ENCODE measurements around the gene RBBP5.

The RBBP5 gene

GRCh38 chr1:205075642-205076155 lies 46.1 kb downstream of the RBBP5 start:
- Histone ChIP-seq H3K4me1 (ENCODE audit: control insufficient read depth, low read length) (no peaks in the 10 kb centered on the region), H3K79me2 (ENCODE audit: control insufficient read depth, low read length) (no peaks in the 10 kb centered on the region), H3F3A (ENCODE audit: control insufficient read depth, insufficient read depth) (no peaks in the 10 kb centered on the region), H4K20me1 (ENCODE audit: control insufficient read depth, insufficient read depth, low read depth, low read length) (no peaks in the 10 kb centered on the region), H3K36me3 (ENCODE audit: control insufficient read depth, low read length) (no peaks in the 10 kb centered on the region), H3K4me3 (ENCODE audit: low read length) (no peak overlapping the region), H3K27ac (ENCODE audit: low read depth, low read length) (no peak overlapping the region), H3K9me3 (ENCODE audit: control insufficient read depth, insufficient read depth, low read length) (no peaks in the 10 kb centered on the region), H3K4me2 (ENCODE audit: low read length) (no peak overlapping the region), H3K27me3 (ENCODE audit: control insufficient read depth, low read length) (no peaks in the 10 kb centered on the region), H3K9me2 (replicated peaks; ENCODE audit: control insufficient read depth, low read length) (no peaks in the 10 kb centered on the region)
- TF ChIP-seq, protein P1, sequence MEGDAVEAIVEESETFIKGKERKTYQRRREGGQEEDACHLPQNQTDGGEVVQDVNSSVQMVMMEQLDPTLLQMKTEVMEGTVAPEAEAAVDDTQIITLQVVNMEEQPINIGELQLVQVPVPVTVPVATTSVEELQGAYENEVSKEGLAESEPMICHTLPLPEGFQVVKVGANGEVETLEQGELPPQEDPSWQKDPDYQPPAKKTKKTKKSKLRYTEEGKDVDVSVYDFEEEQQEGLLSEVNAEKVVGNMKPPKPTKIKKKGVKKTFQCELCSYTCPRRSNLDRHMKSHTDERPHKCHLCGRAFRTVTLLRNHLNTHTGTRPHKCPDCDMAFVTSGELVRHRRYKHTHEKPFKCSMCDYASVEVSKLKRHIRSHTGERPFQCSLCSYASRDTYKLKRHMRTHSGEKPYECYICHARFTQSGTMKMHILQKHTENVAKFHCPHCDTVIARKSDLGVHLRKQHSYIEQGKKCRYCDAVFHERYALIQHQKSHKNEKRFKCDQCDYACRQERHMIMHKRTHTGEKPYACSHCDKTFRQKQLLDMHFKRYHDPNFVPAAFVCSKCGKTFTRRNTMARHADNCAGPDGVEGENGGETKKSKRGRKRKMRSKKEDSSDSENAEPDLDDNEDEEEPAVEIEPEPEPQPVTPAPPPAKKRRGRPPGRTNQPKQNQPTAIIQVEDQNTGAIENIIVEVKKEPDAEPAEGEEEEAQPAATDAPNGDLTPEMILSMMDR (IDR thresholded peaks at IDR 0.05; ENCODE audit: low read depth, low read length, poor library complexity, severe bottlenecking) = no peak
- no peak for TF ChIP-seq EZH2phosphoT487 (IDR thresholded peaks at IDR 0.05; ENCODE audit: borderline replicate concordance, low read length)

GRCh38 chr1:205074513-205074912 lies 47.3 kb downstream of the RBBP5 start:
- no peaks in the 10 kb centered on the region for H4K20me1 ChIP-seq (ENCODE audit: control insufficient read depth, insufficient read depth, low read depth, low read length)
- TF ChIP-seq, protein P1 (IDR thresholded peaks at IDR 0.05; ENCODE audit: low read depth, low read length, poor library complexity, severe bottlenecking) = no peak
- no peak for TF ChIP-seq EZH2phosphoT487 (IDR thresholded peaks at IDR 0.05; ENCODE audit: borderline replicate concordance, low read length)
- no peaks in the 10 kb centered on the region for H3K79me2 ChIP-seq (ENCODE audit: control insufficient read depth, low read length)

DNA sequence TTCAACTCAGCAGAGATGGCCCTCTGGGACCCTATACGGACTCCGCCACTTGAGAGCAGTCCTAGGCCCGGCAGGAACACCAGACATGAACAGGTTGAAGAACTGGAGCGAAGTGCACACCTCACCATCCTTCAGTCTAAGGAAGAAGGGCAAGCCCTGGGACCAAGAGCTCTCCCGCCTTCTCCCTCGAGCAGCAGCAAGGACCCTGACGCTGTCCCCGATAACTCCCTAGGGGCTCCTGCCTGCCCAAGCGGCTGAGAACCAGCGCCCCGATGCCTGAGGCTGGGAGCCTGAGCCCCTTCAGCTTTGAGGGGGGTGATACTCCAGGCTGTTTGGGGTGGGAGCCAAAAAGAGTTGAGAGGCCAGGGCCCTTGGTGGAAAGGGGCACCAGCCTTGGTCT lies 47.7 kb downstream of the RBBP5 start:
- no peaks in the 10 kb centered on the region for H4K20me1 ChIP-seq (ENCODE audit: control insufficient read depth, insufficient read depth, low read depth, low read length)
- H3F3A ChIP-seq (ENCODE audit: control insufficient read depth, insufficient read depth) = no peaks in the 10 kb centered on the region
- no peak overlapping the region for H3K4me3 ChIP-seq (ENCODE audit: low read length)
- no peaks in the 10 kb centered on the region for H3K79me2 ChIP-seq (ENCODE audit: control insufficient read depth, low read length)
- H3K27ac ChIP-seq (ENCODE audit: low read depth, low read length) = no peak overlapping the region
- no peaks in the 10 kb centered on the region for H3K36me3 ChIP-seq (ENCODE audit: control insufficient read depth, low read length)
- no peak overlapping the region for H3K4me2 ChIP-seq (ENCODE audit: low read length)
- no peaks in the 10 kb centered on the region for H3K27me3 ChIP-seq (ENCODE audit: control insufficient read depth, low read length)
- no peaks in the 10 kb centered on the region for H3K9me2 ChIP-seq (replicated peaks; ENCODE audit: control insufficient read depth, low read length)
- TF ChIP-seq, protein P1 (IDR thresholded peaks at IDR 0.05; ENCODE audit: low read depth, low read length, poor library complexity, severe bottlenecking) = no peak
- TF ChIP-seq EZH2phosphoT487 (IDR thresholded peaks at IDR 0.05; ENCODE audit: borderline replicate concordance, low read length) = no peak
- no peaks in the 10 kb centered on the region for H3K4me1 ChIP-seq (ENCODE audit: control insufficient read depth, low read length)
- H3K9me3 ChIP-seq (ENCODE audit: control insufficient read depth, insufficient read depth, low read length) = no peaks in the 10 kb centered on the region

More at GRCh38 chr1:205074513-205074912, 47.3 kb downstream of the RBBP5 start:
- no peaks in the 10 kb centered on the region for H3K9me2 ChIP-seq (replicated peaks; ENCODE audit: control insufficient read depth, low read length)
- H3K4me2 ChIP-seq (ENCODE audit: low read length) = no peak overlapping the region
- H3K4me1 ChIP-seq (ENCODE audit: control insufficient read depth, low read length) = no peaks in the 10 kb centered on the region
- H3K27me3 ChIP-seq (ENCODE audit: control insufficient read depth, low read length) = no peaks in the 10 kb centered on the region
- H3K4me3 ChIP-seq (ENCODE audit: low read length) = no peak overlapping the region
- no peaks in the 10 kb centered on the region for H3F3A ChIP-seq (ENCODE audit: control insufficient read depth, insufficient read depth)
- no peaks in the 10 kb centered on the region for H3K9me3 ChIP-seq (ENCODE audit: control insufficient read depth, insufficient read depth, low read length)
- H3K36me3 ChIP-seq (ENCODE audit: control insufficient read depth, low read length) = no peaks in the 10 kb centered on the region
- no peak overlapping the region for H3K27ac ChIP-seq (ENCODE audit: low read depth, low read length)

Data from DOHH2 (cell line).